OCI-M2 (cell line): ENCODE measurements around the gene JMJD7.
A peak's percentile ranks its signal among the peaks of the same experiment; 100 is the strongest.

Source experiments
- DNase-seq: peaks from one replicate; lab custom pipeline; 2025; ENCODE audit not compliant: unreplicated experiment; lab: John Stamatoyannopoulos, UW

Gene JMJD7

DNA sequence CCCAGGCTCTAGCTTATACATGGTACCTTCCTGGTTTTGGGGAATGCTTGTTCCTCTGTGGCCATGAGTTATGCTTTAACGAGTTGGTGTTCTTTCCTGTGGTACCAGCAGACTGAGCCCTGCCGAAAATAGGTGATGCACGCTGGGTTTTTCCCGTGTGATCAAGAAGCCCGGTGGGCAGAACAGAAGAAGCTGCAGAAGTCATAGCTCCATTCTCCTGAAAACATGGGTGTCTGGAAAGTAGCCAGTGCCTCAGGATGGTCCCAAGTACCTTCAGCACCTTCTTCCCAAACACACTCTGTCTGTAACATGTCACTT lies 28.4 kb upstream of the JMJD7 start:
- DNase-seq = no peak

DNA sequence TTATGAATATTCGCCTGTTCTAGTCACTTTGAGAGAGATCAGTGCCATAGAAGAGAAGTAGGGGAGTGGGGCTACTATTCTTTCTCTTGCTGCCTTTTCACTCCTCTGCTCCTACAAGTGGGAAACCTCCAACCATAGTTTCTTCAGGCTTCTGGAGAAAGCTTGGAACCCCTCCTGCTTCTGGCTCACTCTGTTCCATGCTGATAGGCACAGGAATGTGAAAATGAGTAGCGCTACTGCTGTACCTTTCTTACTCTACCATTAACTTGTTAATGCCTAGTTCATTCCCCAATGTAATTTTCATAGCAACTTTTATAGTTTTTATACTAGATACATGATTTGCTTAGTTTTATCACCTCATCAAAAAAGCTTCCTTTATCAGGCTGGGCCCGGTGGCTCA lies 26.7 kb upstream of the JMJD7 start:
- DNase-seq = no peak

DNA sequence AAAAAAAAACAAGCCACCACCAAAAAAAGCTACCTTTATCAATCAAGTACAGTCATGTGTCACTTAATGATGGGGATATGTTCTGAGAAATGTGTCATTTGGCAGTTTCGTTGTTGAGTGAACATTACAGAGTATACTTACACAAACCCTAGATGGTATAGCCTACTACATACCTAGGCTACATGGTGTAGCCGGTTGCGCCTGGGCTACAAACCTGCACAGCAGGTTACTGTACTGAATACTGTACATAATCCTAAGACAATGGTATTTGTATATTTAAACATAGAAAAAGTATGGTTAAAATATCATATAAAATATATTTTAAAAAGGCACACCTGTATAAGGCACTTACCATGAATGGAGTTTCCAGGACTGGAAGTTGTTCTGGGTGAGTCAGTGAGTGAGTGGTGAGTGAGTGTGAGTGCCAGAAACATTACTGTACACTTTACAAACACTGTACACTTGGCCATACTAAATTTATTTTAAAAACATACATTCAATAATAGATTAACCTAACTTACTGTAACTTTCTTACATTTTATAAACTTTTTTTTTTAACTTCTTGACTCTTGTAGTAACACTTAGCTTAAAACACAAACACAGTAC lies 25.9 kb upstream of the JMJD7 start:
- DNase-seq = no peak

DNA sequence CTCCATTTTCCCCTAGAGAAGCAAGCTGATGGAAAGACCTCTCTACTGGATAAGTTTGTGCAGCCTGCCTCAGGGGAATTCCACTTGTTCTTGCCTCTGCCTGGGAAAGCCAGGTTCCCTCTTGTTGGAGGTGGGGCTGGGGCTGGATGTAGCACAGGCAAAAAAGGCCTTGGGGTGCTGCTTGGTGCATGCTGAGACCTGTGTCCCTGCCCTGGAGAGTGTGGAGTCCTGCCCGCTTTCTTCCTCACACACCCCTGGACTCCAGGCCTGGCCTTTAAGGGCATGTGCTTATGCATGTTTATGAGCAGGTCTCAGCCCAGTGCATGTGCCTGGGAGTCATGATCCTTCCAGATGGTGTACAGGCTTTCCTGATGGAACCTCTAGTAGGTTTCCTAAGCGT lies 23.5 kb upstream of the JMJD7 start:
- no peak for DNase-seq

DNA sequence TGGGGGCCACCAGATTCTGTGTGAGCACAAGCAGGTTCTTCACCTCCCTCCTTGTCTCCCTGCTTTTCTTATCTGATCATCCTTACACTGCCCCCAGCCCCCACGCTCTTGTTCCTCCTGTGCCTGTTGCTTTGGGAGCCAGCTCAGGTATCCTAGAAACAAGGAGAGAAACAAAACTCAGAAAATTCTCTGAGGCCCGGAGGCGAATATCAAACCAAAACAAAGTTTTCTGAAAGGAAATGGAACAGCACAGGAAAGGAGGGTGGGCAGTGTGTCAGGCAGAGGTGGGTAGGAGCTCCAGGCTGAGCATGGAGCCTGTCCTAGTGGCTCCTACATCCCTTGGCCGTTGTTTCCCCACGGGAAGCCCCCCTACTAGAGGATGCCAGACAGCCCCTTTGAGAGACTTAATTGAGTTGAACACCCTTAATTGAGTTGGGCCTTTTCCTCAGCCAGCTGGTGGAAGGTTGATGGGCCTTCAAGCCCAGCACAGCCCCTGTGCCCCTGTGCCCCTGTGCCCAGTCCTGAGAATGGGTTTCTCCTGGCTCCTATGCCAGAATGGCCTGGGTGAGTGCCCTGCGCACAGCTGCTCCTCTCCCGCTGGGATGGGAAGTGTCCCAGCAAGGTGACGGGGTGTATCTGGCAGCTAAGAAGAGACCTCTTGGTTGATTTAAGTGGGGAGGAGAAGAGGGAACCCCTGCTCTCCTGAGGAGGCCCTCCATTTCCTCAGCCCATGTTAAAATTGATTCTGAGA lies 22.8 kb upstream of the JMJD7 start:
- DNase-seq = no peak

DNA sequence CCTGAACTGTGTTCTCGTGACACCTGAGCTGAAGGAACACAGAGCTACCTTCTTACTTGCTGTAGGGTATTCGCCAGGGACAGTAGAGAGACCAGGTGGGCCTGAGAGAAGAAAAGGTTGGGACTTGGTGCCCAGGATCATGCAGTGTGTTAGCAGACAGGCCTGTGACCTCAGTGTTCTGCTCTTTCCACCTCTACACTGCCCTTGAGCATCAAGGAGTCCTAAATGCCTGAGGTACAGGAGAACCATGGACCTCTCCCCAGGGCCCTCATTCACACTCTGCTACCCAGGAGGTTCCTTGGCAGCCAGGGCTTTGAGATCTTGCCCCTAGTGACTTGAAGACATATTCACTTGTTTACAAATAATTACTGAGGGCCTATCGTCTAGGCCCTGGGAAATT lies 22.2 kb upstream of the JMJD7 start:
- no peak for DNase-seq

DNA sequence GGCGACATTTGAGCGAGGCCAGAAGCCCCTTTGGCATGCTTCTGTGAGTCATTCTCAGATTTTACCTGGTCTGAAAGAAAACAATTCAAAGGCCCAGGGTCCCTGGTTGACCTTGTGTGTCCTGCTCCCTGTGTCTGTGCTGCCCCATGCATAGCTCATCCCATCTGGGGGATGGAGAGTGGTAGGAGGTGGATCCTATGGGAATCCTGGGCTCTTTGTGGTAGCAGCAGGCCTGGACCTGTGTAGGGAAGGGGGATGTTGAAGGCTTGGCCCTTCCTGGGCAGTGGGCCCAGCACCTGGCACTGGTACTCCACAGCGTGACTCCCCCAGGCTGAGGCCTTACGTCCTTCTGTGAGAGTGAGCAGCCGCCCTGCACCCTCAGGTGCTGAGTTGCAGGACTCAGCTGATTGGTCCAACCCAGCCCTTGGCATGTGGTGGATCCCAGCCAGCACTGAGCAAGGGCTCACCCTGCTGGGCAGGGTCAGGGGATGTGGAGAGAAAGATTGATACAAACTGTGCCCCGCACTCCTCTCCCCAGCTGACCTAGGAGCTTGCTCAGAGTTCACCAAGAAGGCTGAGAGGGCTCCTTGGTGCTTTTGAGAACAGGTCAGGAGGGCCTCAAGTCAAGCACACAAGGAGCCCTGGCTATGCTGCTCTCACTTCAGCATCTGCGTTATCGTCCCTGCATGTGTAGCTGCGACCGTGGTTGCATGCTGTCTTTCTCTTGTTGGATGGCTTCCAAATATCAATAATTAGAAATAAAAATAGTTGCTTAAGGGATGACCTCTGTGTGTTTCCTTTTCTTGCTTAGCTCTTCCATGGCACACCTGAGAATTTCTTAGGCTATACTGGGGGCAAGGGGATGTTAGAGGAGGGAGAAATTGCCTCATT lies 21.4 kb upstream of the JMJD7 start:
- no peak for DNase-seq

DNA sequence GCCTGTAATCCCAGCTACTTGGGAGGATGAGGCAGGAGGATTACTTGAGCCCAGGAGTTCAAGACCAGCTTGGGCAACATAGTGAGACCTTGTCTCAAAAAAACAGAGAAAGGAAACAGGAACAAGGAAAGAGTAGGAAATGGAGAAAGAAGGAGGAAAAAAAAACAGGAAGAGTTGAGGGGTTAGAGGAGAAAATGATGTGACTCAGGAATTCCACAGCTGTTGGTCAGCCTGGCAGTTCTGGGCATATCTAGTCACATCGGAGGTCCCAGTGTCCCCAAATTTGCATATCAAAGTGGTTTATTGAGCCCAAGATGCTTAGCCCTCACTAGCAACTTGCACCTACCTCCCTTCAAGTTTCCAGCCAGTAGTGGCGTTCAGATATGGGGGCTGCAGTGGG lies 18.8 kb upstream of the JMJD7 start:
- DNase-seq = no peak

DNA sequence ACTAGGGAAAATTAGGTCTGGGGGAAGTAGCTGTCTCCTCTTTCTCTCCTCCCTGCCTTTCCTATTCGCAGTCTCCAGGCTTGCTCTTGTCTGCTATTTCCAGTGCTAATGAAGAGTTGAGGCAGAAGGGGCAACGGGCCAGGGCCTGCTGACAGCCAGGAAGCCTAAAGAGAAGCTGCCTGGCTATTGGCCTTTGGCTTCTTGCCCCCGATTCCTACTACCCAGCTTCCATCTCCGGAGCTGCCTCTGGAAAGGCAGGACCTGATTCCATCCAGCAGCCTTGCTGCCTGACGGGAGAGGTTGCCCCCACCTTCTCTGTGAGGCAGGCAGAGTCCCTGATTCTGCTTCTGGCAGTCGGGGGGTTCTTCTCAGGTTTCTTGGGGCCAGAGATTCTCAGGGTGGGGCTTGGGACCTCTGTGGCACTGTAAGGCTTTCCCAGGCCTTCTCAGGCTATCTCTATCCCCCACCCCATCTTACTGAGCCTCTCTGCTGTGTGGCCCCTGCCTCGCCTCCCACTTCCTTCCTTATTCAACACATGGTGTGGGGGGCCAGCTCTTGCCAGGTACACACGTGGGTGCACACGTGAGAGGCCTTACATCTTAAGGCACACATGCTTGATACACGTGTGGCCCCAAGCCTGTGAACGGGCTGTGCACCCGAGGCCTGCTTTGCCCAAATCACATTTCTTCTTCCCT lies 18.2 kb upstream of the JMJD7 start:
- DNase-seq = no peak

DNA sequence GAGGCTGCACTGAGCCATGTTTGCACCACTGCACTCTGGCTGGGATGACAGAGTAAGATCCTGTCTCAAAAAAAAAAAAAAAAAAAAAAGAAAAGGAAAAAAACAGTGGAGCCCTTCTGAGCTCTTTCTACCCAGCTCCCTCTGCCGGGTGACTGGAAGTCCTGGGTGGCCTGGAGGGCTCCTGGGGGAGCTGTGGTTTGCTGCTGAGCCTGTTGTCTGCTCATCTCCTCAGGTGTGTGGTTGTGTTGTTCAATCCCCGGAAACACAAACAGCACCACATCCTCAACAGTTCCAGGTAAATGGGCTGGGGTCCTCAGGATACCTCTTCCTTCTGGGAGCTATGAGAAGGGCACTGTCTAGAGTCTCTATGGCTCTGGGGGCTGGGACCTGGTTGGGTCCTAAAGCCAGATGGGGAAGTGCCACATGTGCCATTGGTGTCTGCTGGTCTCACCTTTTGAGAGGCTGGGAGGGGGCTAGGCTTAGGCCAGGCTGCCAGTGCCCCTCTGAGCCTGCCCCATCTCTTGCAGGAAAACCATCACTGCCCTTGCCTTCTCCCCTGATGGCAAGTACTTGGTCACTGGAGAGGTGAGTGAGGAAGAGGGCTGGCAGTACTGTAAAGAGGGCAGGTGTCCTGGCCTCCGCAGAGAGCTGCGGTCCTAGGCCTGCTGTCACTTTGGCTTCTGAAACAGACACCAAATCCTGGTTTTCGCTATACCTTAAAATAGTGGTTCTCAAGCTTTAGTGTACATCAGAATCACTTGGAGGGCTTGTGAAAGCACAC lies 17.1 kb upstream of the JMJD7 start:
- no peak for DNase-seq

DNA sequence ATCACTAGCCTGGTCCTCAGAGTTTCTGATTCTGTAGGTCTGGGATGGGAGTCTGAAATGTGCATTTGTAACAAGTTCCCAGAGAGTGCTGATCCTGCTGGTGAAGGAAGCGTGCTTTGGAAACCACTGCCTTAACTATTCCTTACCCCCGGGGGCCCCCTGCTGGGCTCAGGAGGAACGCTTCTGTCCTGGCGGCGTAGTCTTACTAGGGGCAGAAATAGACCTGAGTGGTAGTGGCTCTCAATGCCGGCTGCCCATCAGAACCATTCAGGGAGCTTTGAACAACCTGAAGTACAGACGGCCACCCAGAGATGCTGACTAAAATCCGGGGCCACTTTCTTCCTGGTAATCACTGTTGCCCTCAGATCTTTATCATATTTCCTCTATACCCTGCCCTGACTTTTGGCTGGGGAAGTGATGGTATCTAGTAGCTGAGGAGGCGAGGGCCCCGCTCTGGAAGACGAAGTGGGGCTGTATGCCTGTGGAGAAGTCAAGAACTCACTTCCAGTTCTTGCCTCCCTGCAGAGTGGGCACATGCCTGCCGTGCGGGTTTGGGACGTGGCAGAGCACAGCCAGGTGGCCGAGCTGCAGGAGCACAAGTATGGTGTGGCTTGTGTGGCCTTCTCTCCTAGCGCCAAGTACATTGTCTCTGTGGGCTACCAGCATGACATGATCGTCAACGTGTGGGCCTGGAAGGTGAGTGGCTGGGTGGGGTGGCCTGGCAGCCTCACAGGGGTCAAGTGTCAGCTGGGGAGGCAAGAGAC lies 16.3 kb upstream of the JMJD7 start:
- peak; percentile 19 for DNase-seq

DNA sequence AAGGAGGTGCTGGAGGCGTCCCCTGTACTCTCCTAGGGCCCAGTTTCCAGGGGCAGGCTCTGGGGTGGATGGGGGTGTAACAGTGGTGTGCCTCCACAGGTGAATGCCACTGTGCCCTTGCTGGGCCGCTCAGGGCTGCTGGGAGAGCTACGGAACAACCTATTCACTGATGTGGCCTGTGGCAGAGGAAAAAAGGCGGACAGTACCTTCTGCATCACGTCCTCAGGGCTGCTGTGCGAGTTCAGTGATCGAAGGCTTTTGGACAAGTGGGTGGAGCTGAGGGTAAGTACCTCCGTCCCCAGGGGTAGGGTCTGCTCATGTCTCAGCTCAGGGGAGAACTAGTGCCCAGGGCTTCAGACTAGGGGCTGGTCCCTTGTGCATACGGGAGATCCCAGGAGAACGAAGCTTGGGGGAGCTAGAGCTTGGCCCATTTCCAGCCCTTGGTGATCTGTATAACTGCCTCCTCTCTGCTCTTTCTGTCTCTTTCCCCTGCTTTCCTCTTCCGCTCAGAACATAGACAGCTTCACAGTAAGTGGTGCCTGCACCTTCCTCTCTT lies 15.0 kb upstream of the JMJD7 start:
- no peak for DNase-seq

DNA sequence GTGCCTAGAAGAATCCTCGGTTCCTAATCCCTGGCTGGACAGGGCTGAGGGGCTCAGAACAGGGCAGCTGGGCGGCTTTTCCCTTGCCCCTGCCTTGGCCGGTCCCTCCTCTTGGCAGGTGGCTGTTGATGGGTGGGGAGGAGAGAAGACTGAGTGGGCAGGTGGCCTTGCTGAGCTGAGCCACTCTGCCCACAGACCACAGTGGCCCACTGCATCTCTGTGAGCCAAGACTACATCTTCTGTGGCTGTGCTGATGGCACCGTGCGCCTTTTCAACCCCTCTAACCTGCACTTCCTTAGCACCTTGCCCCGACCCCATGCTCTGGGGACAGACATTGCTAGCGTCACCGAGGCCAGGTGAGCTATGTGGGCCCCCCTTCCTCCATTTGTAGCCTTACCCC lies 14.5 kb upstream of the JMJD7 start:
- no peak for DNase-seq

DNA sequence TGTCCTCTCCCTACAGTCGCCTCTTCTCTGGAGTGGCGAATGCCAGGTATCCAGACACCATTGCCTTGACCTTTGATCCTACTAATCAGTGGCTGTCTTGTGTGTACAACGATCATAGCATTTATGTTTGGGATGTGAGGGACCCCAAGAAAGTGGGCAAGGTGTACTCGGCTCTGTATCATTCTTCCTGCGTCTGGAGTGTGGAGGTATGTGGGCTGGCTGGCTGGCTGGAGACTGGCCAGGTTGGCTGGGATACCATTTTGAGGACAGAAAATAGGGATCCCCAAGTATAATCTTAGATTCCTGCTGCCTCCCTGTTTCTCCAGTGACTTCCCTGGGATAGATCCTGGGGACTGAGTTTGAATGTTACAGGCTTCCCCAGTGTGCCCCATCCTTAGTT lies 13.4 kb upstream of the JMJD7 start:
- DNase-seq = no peak

DNA sequence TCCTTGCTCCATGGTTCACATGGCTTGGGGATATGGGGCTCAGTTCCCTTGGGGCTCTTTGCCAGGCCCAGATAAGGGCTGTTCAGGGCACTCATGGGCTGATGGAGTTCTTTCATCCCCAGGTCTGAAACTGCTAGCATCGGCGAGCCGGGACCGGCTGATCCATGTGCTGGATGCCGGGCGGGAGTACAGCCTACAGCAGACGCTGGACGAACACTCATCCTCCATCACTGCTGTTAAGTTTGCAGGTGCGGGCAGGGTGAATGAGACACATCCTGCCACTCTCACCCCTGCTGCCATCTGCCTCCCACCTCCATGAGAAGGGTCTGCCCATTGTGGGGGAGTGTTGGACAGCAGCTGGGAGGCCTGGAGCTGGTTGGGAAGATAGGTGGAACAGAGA lies 11.1 kb upstream of the JMJD7 start:
- DNase-seq = no peak

DNA sequence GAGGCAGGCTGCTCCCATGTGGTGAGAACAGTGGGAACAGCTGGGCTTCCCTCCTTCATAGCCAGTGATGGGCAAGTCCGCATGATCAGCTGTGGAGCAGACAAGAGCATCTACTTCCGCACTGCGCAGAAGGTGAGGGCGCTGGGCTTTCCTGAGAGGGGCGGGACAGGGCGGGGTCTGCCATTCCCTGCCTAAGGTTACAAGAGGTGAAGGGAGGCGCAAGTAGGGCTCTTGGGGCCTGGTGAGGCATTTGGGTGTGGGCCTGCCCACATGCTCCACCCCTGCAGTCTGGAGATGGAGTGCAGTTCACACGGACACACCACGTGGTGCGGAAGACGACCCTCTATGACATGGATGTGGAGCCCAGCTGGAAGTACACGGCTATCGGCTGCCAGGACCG lies 10.6 kb upstream of the JMJD7 start:
- DNase-seq = no peak

DNA sequence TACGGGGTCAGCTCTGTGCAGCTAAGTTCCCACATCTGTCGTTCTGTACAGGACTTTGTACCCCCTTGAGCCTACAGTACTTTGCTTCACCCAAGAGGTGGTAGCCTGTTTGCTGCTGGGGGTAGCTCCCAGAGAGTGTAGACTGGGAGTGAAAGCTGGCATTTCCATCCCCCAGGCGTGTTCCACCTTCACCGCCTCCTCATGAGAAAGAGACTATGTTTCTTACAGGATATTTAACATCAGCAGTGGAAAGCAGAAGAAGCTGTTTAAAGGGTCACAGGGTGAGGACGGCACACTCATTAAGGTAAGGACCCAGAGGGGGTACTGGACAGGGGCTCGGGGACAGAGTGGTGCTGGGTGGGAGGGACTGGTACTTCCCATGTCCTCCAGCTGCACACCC lies 10.1 kb upstream of the JMJD7 start:
- no peak for DNase-seq

DNA sequence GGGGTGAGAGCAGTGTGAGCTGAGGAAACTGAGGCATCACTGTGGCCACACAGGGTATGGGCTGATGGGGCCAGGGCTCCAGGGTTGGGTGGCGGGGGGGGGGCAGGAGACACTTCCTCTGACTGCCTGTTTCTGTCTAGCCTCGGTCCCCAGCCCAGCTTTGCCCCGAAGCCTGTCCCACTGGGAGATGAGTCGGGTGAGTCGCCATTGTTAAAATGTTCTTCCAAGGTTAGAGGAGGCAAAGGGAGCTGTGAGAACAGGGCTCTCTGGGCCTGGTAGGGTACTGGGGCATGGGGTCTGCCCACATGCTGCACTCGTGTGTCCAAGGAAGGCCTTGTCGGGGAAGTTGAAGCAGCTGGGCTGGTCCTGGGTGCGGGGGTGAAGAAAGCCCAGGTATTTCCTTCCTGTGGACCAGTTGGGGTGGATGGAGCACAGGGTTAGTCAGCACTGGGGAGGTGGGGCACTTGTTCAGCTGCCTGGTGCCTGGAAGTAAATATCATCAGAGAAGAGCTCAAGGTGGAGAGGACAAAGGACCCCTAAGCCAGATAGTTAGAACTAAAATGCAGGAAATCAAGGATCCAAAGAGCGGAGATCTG lies 8.3 kb upstream of the JMJD7 start:
- DNase-seq = no peak

DNA sequence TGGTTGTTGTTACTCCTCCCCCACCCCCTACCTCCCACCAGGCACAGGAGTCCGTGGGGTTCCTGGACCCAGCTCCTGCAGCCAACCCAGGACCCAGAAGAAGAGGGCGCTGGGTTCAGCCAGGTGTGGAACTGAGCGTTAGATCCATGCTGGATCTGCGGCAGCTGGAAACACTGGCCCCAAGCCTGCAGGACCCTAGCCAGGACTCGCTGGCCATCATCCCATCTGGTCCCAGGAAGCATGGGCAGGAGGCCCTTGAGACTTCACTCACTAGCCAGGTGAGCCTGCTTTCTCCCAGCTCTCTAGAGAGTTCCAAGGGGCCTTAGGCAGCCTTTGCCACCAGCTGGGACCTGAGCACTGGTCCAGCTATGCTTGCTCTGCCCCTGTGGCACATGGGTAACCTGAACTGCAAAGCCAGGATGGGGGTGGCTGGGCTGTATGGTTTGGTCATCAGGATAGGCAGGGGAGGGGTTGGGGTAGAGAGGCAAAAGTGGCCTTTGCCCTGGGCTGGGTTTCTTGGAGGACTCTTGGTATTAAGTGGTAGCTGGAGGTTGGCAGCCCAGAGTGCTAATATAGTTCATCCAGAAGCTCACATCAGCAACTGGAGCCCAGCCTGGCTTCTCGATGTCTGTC lies 7.0 kb upstream of the JMJD7 start:
- no peak for DNase-seq
